Osteoblast (primary cell): ENCODE data around the gene YEATS2. TPM values are rescaled to one million over a fixed set of nuclear protein-coding genes. Genes with fewer than 3 reads are reported as not detected.

Experiments used
- DNase-seq: peaks from one replicate; pipeline ENCODE4 v3.0.0; 2011; ENCODE audit warnings: low spot score, mixed read lengths; ENCODE audit not compliant: insufficient read length; ENCODE audit errors: missing footprints
- H2AFZ ChIP-seq: 2 replicates; pipeline ENCODE4 v1.6.0; 2011; ENCODE audit warnings: mild to moderate bottlenecking, low read length
- H3K27ac ChIP-seq: 2 replicates; pipeline ENCODE4 v1.5.1; 2011; ENCODE audit warnings: mild to moderate bottlenecking, low read depth, low read length, moderate library complexity
- H3K27me3 ChIP-seq: 2 replicates; pipeline ENCODE4 v1.6.0; 2012; ENCODE audit warnings: mild to moderate bottlenecking, control low read depth, inconsistent platforms, low read length, moderate library complexity; ENCODE audit not compliant: insufficient read depth
- H3K36me3 ChIP-seq: 2 replicates; pipeline ENCODE4 v1.5.1; 2011; ENCODE audit warnings: mild to moderate bottlenecking, low read length, control low read depth, moderate library complexity; ENCODE audit not compliant: insufficient read depth
- H3K4me1 ChIP-seq: 2 replicates; pipeline ENCODE4 v1.5.1; 2011; ENCODE audit warnings: mild to moderate bottlenecking, low read length, control low read depth, moderate library complexity; ENCODE audit not compliant: insufficient read depth
- H3K4me2 ChIP-seq: 2 replicates; pipeline ENCODE4 v1.6.0; 2011; ENCODE audit warnings: mild to moderate bottlenecking, low read length; ENCODE audit not compliant: insufficient read depth
- H3K4me3 ChIP-seq: fragments of 200-600 bp; sonication (generic); 3 replicates; pipeline ENCODE4 v1.5.1; 2012; ENCODE audit warnings: mild to moderate bottlenecking, low read length, inconsistent platforms; ENCODE audit not compliant: insufficient read depth
- H3K79me2 ChIP-seq: 2 replicates; pipeline ENCODE4 v1.6.0; 2012; ENCODE audit warnings: mild to moderate bottlenecking, low read length, control low read depth, inconsistent platforms; ENCODE audit not compliant: insufficient read depth
- H3K9me3 ChIP-seq: 2 replicates; pipeline ENCODE4 v1.5.1; 2011; ENCODE audit warnings: low read depth, low read length, control low read depth
- H4K20me1 ChIP-seq: 2 replicates; pipeline ENCODE4 v1.6.0; 2012; ENCODE audit warnings: mild to moderate bottlenecking, low read length, control low read depth; ENCODE audit not compliant: insufficient read depth
- total RNA-seq: library from RNA; depleted of rRNA; stranded (reverse); fragments of >200 nt; gene quantifications from 2 replicates; pipeline ENCODE4 v1.2.3, GENCODE V29; 2012
- TF ChIP-seq, protein P1 (sequence below): IDR thresholded peaks from 2 replicates; pipeline ENCODE4 v1.5.1; 2011; ENCODE audit warnings: mild to moderate bottlenecking, low read depth, low read length, moderate library complexity; ENCODE audit errors: extremely low read depth

YEATS2 gene
- total RNA-seq, result 32.2 and 35.1 TPM in 2 replicates

DNA sequence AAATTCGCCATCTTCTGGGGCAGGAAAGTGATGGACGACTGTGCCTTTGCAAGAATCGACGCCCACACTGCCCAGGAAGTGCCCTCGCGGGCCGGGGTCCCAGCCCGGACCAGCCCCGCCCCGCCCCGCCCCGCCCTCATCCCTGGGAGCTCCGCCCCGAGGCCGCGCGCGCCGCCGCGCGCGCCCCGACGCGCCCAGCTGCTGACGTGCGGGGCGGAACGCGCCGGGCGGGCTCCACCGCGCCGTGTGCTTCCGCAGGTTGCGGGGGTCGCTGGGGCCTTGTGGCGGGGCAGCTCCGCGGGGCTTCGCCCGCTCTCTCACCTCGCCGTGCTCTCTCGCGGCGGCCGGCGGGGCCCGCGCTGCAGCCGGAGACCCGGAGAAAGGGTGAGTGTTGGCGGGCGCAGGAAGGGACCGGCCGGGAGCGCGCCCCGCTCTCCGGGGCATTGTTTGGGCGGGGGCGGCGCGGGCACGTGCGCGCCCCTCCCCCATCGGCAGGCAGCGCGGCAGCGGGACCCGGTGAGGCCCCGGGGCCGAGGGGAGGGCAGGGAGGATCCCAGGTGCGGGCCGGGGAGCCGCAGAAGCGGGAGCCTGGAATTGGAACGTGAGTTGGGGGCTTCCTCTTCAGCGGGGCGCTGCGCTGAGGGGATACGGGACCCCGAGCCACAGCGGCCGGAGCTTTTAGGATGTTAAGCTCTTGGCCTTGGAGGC, at the start of gene YEATS2:
Gene YEATS2 (plus strand): TSS at position 188 of the 708 bp plus-strand sequence. CDS start 17,366 bp downstream, outside the sequence.
- Histone ChIP-seq H3K79me2 (peaks cover 54% of the 10 kb centered on the region), H3K4me2 (peak within 1 kb of the TSS; percentile 82), H3K27me3 (no peaks in the 10 kb centered on the region), H3K27ac (peak within 1 kb of the TSS; percentile 79), H3K4me1 (peaks cover 5% of the 10 kb centered on the region), H4K20me1 (peaks cover 16% of the 10 kb centered on the region), H3K36me3 (no peaks in the 10 kb centered on the region), H3K4me3 (peak within 1 kb of the TSS; percentile 97), H3K9me3 (no peaks in the 10 kb centered on the region), H2AFZ (peak within 1 kb of the TSS; percentile 92)
- TF ChIP-seq, protein P1, sequence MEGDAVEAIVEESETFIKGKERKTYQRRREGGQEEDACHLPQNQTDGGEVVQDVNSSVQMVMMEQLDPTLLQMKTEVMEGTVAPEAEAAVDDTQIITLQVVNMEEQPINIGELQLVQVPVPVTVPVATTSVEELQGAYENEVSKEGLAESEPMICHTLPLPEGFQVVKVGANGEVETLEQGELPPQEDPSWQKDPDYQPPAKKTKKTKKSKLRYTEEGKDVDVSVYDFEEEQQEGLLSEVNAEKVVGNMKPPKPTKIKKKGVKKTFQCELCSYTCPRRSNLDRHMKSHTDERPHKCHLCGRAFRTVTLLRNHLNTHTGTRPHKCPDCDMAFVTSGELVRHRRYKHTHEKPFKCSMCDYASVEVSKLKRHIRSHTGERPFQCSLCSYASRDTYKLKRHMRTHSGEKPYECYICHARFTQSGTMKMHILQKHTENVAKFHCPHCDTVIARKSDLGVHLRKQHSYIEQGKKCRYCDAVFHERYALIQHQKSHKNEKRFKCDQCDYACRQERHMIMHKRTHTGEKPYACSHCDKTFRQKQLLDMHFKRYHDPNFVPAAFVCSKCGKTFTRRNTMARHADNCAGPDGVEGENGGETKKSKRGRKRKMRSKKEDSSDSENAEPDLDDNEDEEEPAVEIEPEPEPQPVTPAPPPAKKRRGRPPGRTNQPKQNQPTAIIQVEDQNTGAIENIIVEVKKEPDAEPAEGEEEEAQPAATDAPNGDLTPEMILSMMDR, result no peak
- DNase-seq, result peak; percentile 99

DNA sequence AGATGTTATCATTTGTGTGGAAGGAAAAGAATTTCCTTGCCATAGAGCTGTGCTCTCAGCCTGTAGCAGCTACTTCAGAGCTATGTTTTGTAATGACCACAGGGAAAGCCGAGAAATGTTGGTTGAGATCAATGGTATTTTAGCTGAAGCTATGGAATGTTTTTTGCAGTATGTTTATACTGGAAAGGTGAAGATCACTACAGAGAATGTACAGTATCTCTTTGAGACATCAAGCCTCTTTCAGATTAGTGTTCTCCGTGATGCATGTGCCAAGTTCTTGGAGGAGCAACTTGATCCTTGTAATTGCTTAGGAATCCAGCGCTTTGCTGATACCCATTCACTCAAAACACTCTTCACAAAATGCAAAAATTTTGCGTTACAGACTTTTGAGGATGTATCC, 47.0 kb upstream of the YEATS2 start:
- Histone ChIP-seq H4K20me1 (peaks cover 6% of the 10 kb centered on the region), H3K4me3 (no peak overlapping the region), H3K36me3 (peaks cover 12% of the 10 kb centered on the region), H3K4me1 (no peaks in the 10 kb centered on the region), H3K27me3 (no peaks in the 10 kb centered on the region), H3K79me2 (no peaks in the 10 kb centered on the region), H2AFZ (no peak overlapping the region), H3K27ac (no peak overlapping the region), H3K4me2 (no peak overlapping the region), H3K9me3 (peaks cover 9% of the 10 kb centered on the region)
- TF ChIP-seq, protein P1, result no peak
- DNase-seq, result no peak

DNA sequence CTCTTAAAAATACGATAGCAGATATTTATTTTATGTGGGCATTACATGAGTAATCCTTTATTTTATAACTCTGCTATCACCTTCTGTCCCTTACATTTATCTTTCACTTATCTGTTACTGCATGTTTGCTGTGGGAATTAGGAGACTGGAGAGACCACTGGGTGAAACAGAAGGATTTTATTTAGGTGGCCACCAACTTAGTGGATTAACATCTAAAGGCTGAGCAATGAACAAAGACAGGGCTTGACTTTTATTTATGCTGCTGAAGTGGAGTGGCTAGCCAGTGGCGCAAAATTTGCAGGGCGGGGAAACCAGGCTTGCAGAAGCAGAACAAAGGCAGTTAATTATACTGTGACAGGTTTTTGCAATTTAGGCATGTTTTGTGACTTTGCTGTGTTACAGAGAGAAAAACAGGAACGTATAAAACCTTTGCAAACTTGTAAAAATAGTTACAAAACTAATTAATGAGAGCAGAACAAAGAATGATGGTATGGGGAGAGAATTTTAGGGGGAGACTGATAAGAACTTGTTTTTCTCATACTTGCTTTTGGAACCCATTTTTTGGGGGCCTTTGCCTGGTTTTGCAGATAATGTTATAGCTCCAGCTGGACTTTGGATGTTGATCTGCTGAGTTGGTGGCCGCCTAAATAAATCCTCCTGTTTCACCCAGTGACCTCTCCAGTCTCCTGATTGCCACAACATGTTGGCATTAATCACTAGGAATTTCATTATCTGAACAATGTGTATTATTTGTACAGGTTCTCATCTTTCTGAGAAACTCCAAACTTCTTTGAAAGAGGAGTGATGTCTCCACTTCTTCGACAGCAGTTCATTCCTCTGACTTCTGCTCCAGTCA, 44.2 kb upstream of the YEATS2 start:
- H4K20me1 ChIP-seq, result no peaks in the 10 kb centered on the region
- H3K27me3 ChIP-seq, result no peaks in the 10 kb centered on the region
- no peak overlapping the region for H3K27ac ChIP-seq
- H3K36me3 ChIP-seq, result peaks cover 12% of the 10 kb centered on the region
- H3K4me1 ChIP-seq, result no peaks in the 10 kb centered on the region
- TF ChIP-seq, protein P1, result no peak
- H3K9me3 ChIP-seq, result peaks cover 9% of the 10 kb centered on the region
- H2AFZ ChIP-seq, result no peak overlapping the region
- H3K4me3 ChIP-seq, result no peak overlapping the region
- H3K4me2 ChIP-seq, result no peak overlapping the region
- no peak for DNase-seq
- no peaks in the 10 kb centered on the region for H3K79me2 ChIP-seq

DNA sequence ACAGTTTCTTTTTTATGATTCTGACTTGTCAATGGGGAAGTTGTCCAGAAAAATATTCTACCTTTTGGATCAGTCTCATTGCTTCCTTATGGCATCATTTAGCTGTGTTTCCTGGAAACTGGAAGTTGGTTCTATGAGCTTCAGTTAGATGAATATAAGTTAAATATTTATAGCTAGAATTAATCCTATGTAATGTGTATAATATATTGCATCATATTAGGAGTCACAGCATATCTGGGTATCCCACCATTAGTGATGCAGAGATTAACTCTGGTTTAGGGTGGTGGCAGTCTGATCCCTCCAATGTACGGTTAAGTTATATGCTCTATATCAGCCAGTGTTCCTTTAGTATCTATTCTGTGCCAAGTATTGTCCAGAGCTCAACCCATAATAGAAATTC, 42.9 kb upstream of the YEATS2 start:
- H3K36me3 ChIP-seq, result peaks cover 12% of the 10 kb centered on the region
- no peaks in the 10 kb centered on the region for H3K79me2 ChIP-seq
- H3K9me3 ChIP-seq, result peaks cover 9% of the 10 kb centered on the region
- no peak for DNase-seq
- TF ChIP-seq, protein P1, result no peak
- H3K27me3 ChIP-seq, result no peaks in the 10 kb centered on the region
- H3K4me3 ChIP-seq, result no peak overlapping the region
- no peaks in the 10 kb centered on the region for H4K20me1 ChIP-seq
- no peak overlapping the region for H3K27ac ChIP-seq
- H3K4me1 ChIP-seq, result no peaks in the 10 kb centered on the region
- H2AFZ ChIP-seq, result no peak overlapping the region
- no peak overlapping the region for H3K4me2 ChIP-seq
